RWPE1 (cell line): Measurements from ENCODE around the gene PRKAB2.

ENCODE experiments used
- CTCF ChIA-PET: fragments of 350-600 bp; sonication (Branson Sonifier 250); formaldehyde crosslinking; extraction: SDS; loops from one replicate; lab custom pipeline; 2021; lab: Yijun Ruan, JAX
- POLR2A ChIA-PET: fragments of 400-600 bp; formaldehyde crosslinking; extraction: SDS; loops from one replicate; lab custom pipeline; 2020; ENCODE audit warnings: antibody characterized with exemption; ENCODE audit not compliant: low non-redundant PET; lab: Yijun Ruan, JAX
- DNase-seq: peaks from one replicate; pipeline ENCODE4 v3.0.0; 2012; ENCODE audit warnings: low spot score
- H3K27ac ChIP-seq: fragments of 450-650 bp; 2 replicates; pipeline ENCODE4 v1.5.1; 2017
- CTCF ChIP-seq: fragments of 450-650 bp; conservative IDR thresholded peaks from 2 replicates; pipeline ENCODE4 v1.5.1; 2017; ENCODE audit warnings: low read depth, mild to moderate bottlenecking

Gene PRKAB2

GRCh38 chr1:147172168-147173016 is at the start of gene PRKAB2:
Gene PRKAB2 (minus strand): TSS chr1:147172470. CDS start chr1:147172144, 326 bp downstream.
- POLR2A ChIA-PET = no interaction called here
- TF ChIP-seq CTCF = peak; percentile 95
- DNase-seq = peak; percentile 81
- CTCF ChIA-PET = interaction anchor here (0.7 to 1.2 kb wide), 4 partner anchors 11 to 71 kb away, joined by 3 to 8 read pairs (median 6); partner anchors contain the start of gene CHD1L
- H3K27ac ChIP-seq = peak within 1 kb of the TSS; percentile 93

GRCh38 chr1:147218606-147219005 is 46.3 kb upstream of the PRKAB2 start:
- CTCF ChIA-PET = no interaction called here
- no peak for DNase-seq
- H3K27ac ChIP-seq = no peak overlapping the region
- POLR2A ChIA-PET = no interaction called here
- no peak for TF ChIP-seq CTCF

GRCh38 chr1:147217141-147217540 is 44.9 kb upstream of the PRKAB2 start:
- TF ChIP-seq CTCF = no peak
- ChIA-PET CTCF (no interaction called here), POLR2A (no interaction called here)
- no peak for DNase-seq
- H3K27ac ChIP-seq = no peak overlapping the region

- TF ChIP-seq CTCF = no peak
- H3K27ac ChIP-seq = no peak overlapping the region
- ChIA-PET CTCF (no interaction called here), POLR2A (no interaction called here)
- DNase-seq = no peak
Observed at GRCh38 chr1:147216124-147216523, 43.9 kb upstream of the PRKAB2 start.

GRCh38 chr1:147215540-147215916 is 43.3 kb upstream of the PRKAB2 start:
- POLR2A ChIA-PET = no interaction called here
- CTCF ChIA-PET = no interaction called here

More at GRCh38 chr1:147215540-147215916, 43.3 kb upstream of the PRKAB2 start:
- H3K27ac ChIP-seq = no peak overlapping the region
- DNase-seq = no peak
- TF ChIP-seq CTCF = no peak
